ENCODE measurements around the gene SCN4A. TPM values are rescaled to one million over a fixed set of nuclear protein-coding genes. Genes with fewer than 3 reads are reported as not detected.

Gene SCN4A
- total RNA-seq, 3 donors from 2014 or later (not counting 1 experiment from before 2014, with no cell fraction given): 0.10 to 0.14 (median 0.14) TPM

- H3K27ac Mint-ChIP-seq: peak overlapping the region in 1 of 2 donors; percentile 86
- no peaks in the 10 kb centered on the region for H3K9me3 Mint-ChIP-seq
- intact Hi-C loops (cut with micrococcal nuclease): loop anchor here (5.0 kb wide), 1 partner anchor 40 kb away; no protein-coding TSS in a partner anchor
These were observed 14.1 kb upstream of the SCN4A start for GRCh38 chr17:63986821-63987220.

GRCh38 chr17:63985387-63986140, 12.8 kb upstream of the SCN4A start:
- WGBS (ENCODE audit: insufficient coverage): 70% methylated on average over 13 of the region's 13 CpGs
- DNase-seq (no peak), ATAC-seq (peak in 2 of 3 donors; percentile 15 to 26)
- no peaks in the 10 kb centered on the region for H3K9me3 Mint-ChIP-seq
- intact Hi-C loops (cut with micrococcal nuclease): loop anchor here (1.0 to 5.0 kb wide), 2 partner anchors 38 to 40 kb away; no protein-coding TSS in a partner anchor
- Histone ChIP-seq H3K4me3 (ENCODE audit: low read length) (no peak overlapping the region), H3K4me1 (ENCODE audit: control insufficient read depth, insufficient read depth, low read length) (peaks cover 40% of the 10 kb centered on the region), H3K36me3 (ENCODE audit: control insufficient read depth, insufficient read depth, low read length) (no peaks in the 10 kb centered on the region), H3K27me3 (ENCODE audit: control insufficient read depth, insufficient read depth, low read length) (no peaks in the 10 kb centered on the region), H3K27ac (ENCODE audit: low read length) (peak overlapping the region; percentile 32), H3K9me3 (ENCODE audit: control insufficient read depth, insufficient read depth, low read length) (no peaks in the 10 kb centered on the region)
- TF ChIP-seq, protein P1, sequence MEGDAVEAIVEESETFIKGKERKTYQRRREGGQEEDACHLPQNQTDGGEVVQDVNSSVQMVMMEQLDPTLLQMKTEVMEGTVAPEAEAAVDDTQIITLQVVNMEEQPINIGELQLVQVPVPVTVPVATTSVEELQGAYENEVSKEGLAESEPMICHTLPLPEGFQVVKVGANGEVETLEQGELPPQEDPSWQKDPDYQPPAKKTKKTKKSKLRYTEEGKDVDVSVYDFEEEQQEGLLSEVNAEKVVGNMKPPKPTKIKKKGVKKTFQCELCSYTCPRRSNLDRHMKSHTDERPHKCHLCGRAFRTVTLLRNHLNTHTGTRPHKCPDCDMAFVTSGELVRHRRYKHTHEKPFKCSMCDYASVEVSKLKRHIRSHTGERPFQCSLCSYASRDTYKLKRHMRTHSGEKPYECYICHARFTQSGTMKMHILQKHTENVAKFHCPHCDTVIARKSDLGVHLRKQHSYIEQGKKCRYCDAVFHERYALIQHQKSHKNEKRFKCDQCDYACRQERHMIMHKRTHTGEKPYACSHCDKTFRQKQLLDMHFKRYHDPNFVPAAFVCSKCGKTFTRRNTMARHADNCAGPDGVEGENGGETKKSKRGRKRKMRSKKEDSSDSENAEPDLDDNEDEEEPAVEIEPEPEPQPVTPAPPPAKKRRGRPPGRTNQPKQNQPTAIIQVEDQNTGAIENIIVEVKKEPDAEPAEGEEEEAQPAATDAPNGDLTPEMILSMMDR (IDR thresholded peaks at IDR 0.05): peak; percentile 15
- peak overlapping the region; percentile 67 to 86 for H3K27ac Mint-ChIP-seq
- H3K4me3 Mint-ChIP-seq: peak overlapping the region; percentile 62
- no peaks in the 10 kb centered on the region for H3K36me3 Mint-ChIP-seq
- H3K4me1 Mint-ChIP-seq: peaks cover 21 to 38% of the 10 kb centered on the region in 2 donors
- no peaks in the 10 kb centered on the region for H3K27me3 Mint-ChIP-seq (ENCODE audit: low read depth in 2 of 2)

More at GRCh38 chr17:63986821-63987220, 14.1 kb upstream of the SCN4A start:
- DNase-seq (no peak), ATAC-seq (no peak)
- Histone ChIP-seq H3K4me1 (ENCODE audit: control insufficient read depth, insufficient read depth, low read length) (peaks cover 51% of the 10 kb centered on the region), H3K27ac (ENCODE audit: low read length) (no peak overlapping the region), H3K9me3 (ENCODE audit: control insufficient read depth, insufficient read depth, low read length) (no peaks in the 10 kb centered on the region), H3K27me3 (ENCODE audit: control insufficient read depth, insufficient read depth, low read length) (no peaks in the 10 kb centered on the region), H3K4me3 (ENCODE audit: low read length) (no peak overlapping the region), H3K36me3 (ENCODE audit: control insufficient read depth, insufficient read depth, low read length) (no peaks in the 10 kb centered on the region)
- Mint-ChIP-seq H3K4me3 (no peak overlapping the region), H3K4me1 (peaks cover 34 to 50% of the 10 kb centered on the region in 2 donors), H3K36me3 (no peaks in the 10 kb centered on the region), H3K27me3 (ENCODE audit: low read depth in 2 of 2) (no peaks in the 10 kb centered on the region)
- 40% methylated on average over 3 of the region's 3 CpGs for WGBS (ENCODE audit: insufficient coverage)
- TF ChIP-seq, protein P1 (IDR thresholded peaks at IDR 0.05): no peak

DNA sequence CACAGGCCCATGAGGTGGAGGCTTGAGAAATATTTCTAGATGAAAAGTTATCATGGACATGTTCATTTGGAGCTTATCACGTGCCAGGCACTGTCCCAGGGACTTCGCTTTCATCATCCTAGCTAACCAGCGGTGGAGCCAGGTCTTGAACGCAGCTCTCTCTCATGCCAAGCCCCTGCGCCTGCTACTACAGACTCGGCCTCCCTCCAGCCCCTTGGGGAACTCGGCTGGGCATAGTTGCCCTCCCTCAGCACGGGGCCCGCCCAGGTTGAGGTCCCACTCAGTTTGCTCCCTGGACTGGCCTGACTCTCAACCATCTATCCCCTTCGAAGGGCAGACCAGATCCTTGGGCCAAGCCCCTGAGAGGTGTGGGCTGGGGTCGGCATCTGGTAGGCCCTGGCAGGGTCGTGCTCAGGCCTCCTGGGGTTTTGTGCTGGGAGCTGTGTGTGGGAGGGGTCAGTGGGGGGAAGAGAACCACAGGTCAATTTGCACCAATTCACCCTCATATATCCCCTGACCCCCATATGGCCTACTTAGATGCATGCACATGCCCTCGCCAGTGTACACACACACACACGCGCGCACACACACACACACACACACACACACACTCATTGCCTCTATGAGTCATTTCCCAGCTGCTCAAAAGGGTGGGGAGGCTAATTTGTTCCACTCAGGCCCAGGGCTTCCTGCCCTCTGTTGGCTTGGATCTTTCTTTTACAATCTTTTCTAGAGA, 12.1 kb upstream of the SCN4A start:
- peak; percentile 91 to 98 (median 98) for ATAC-seq
- Histone ChIP-seq H3K4me3 (ENCODE audit: low read length) (no peak overlapping the region), H3K27ac (ENCODE audit: low read length) (peak overlapping the region; percentile 32), H3K9me3 (ENCODE audit: control insufficient read depth, insufficient read depth, low read length) (no peaks in the 10 kb centered on the region), H3K4me1 (ENCODE audit: control insufficient read depth, insufficient read depth, low read length) (peaks cover 32% of the 10 kb centered on the region), H3K27me3 (ENCODE audit: control insufficient read depth, insufficient read depth, low read length) (no peaks in the 10 kb centered on the region), H3K36me3 (ENCODE audit: control insufficient read depth, insufficient read depth, low read length) (no peaks in the 10 kb centered on the region)
- TF ChIP-seq, protein P1 (IDR thresholded peaks at IDR 0.05): no peak
- intact Hi-C loops (cut with micrococcal nuclease): loop anchor here (1.0 to 5.0 kb wide), 2 partner anchors 38 to 40 kb away; no protein-coding TSS in a partner anchor
- Mint-ChIP-seq H3K27me3 (ENCODE audit: low read depth in 2 of 2) (no peaks in the 10 kb centered on the region), H3K9me3 (no peaks in the 10 kb centered on the region), H3K27ac (peak overlapping the region; percentile 67 to 86), H3K4me3 (peak overlapping the region; percentile 62), H3K4me1 (peaks cover 14 to 30% of the 10 kb centered on the region in 2 donors), H3K36me3 (no peaks in the 10 kb centered on the region)
- 79% methylated on average over 16 of the region's 16 CpGs for WGBS (ENCODE audit: insufficient coverage)
- peak; percentile 58 to 80 for DNase-seq
